GM19043 (cell line): Measurements from ENCODE around the gene SPX.

Source experiments
- ATAC-seq: cut with Tn5 transposase; IDR thresholded peaks from one replicate; pipeline ENCODE4 v1.9.1; 2021; ENCODE audit warnings: low read depth; ENCODE audit not compliant: unreplicated experiment

The SPX gene

GRCh38 chr12:21526053-21526452 is at the start of gene SPX:
Gene SPX (plus strand): TSS chr12:21526296. CDS start chr12:21526473, 177 bp downstream.
- no peak for ATAC-seq

- ATAC-seq: no peak
These were observed 49.1 kb upstream of the SPX start for GRCh38 chr12:21476949-21477348.

- no peak for ATAC-seq
These were observed 47.2 kb upstream of the SPX start for GRCh38 chr12:21478756-21479455.

DNA sequence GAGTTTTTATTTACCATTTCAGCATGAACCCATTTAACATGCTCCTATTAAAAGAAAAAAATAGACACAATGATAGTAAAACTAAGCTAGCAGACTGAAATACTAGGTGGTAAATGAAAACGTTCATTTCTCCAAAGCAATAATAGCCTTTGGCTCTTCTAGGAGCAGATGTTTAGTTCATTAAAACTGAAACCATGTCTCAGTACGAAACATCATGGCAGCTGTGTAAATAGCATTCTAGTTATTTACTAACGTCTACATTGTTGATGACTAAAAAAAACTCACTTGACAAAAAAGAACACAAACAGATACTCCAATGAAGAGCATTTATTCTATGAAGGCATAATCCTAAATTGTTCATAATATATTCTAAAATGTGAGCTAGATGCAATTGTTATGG is 42.6 kb upstream of the SPX start:
- ATAC-seq: no peak

DNA sequence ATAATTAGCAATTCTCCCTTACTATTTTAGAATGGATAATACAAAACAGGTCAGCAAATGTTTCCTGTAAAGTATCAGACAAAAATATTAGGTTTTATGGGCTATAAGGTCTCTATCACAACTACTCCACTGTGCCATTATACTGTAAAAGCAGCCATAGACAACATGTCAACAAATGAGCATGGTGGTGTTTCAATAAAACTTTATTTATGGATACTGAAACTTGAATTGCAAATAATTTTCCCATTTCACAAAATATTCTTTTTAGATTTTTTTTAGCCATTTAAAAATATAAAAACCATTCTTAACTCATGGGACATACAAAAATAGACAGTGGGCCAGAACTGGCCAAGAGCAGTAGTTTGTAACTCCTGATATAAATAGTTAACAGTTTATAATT is 40.1 kb upstream of the SPX start:
- no peak for ATAC-seq

- ATAC-seq: no peak
These were observed 26.3 kb upstream of the SPX start for GRCh38 chr12:21499765-21500164.

DNA sequence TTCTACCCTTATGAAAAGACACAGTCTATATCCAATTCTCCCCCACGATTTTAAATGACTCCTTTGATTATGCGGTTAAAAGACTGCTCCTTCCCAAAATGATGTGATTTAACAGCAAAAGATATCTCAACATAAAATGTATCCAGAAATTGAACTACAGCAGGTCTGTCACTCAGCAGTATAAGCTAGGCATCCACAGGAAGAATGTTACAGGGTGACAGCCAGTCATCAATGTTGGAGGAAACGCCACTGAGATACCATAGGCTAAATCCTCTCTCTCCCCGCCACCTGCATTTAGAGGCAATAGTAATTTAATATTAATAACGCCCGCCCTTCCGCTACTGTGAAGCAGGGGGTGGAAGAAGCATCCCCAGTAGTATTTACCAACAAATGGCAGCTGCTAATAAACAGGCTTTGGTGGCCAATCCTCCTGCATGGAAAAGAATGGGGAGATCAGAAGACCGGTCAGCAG is 25.3 kb upstream of the SPX start:
- peak; percentile 4 for ATAC-seq

DNA sequence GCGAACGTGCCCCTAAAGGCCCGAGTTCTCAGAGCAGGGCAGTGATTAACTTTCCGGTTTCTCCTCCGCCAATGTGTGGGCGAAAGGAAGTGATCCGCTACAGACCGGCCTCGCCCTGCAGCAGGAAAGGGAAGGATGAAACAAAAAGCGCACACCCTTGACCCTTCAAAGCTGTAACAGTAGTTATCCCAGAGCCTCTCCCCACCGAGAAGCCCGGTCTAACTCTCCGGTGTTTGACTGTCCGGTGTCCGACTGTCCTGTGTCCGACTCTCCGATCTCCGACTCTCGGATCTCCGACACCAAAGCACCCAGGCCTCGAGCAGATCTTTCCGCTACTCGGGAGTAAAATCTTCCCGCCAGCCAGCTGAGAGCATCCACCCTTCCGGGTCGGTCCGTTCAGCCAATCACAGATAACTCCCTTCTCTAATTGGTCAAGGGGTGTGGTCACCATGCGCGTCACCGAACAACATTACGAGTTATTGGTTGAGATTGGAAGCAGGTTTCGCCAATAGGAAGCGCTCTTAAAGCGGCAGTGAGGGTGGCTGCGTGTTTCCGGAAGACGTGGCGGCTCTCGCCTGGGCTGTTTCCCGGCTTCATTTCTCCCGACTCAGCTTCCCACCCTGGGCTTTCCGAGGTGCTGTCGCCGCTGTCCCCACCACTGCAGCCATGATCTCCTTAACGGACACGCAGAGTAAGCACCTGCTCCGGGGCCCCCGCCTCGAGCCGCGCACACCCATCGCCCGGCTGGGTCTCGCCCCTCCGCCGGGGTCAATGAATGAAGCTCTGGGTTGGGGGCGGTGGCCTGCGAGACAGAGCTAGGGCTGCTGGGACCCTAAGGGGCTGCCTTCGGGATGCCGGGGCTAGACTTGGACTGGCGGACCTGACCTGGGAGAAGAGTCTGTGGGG is 24.6 kb upstream of the SPX start, which contains the start of the genes GOLT1B and RECQL:
Gene GOLT1B (plus strand): TSS at position 532 of the 906 bp plus-strand sequence. CDS start 135 bp downstream, at position 667.
Gene RECQL (minus strand): TSS at position 378 of the 906 bp plus-strand sequence. CDS start 2,065 bp downstream, outside the sequence.
- ATAC-seq: peak; percentile 98

GRCh38 chr12:21502164-21502496 is 24.0 kb upstream of the SPX start:
- ATAC-seq: no peak

- ATAC-seq: no peak
These were observed 23.2 kb upstream of the SPX start for GRCh38 chr12:21502872-21503271.

- ATAC-seq: no peak
These were observed 20.2 kb upstream of the SPX start for GRCh38 chr12:21505888-21506287.

- ATAC-seq: no peak
These were observed 18.2 kb upstream of the SPX start for GRCh38 chr12:21507849-21508248.

GRCh38 chr12:21509768-21510167 is 16.3 kb upstream of the SPX start:
- ATAC-seq: peak; percentile 91

GRCh38 chr12:21516281-21516680 is 9.8 kb upstream of the SPX start:
- ATAC-seq: no peak

DNA sequence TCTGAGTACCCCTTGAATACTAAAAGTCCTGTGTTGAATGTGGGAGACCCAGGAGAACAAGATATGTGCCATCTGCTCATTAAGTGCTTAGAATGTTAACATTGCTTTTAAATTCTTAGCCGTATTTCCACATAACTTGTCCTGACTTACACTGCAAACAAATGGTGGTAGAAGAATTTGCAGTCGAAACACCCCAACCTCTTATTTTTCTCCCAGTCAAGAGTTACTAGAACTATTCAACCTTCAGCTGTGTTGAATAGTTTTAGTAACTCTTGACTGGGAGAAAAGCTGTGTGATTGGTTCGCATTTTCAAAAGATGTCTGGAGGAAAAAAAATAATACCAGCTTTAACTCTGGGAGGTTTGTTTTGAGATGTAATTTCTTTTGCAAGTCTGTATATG is 7.6 kb upstream of the SPX start:
- ATAC-seq: no peak

DNA sequence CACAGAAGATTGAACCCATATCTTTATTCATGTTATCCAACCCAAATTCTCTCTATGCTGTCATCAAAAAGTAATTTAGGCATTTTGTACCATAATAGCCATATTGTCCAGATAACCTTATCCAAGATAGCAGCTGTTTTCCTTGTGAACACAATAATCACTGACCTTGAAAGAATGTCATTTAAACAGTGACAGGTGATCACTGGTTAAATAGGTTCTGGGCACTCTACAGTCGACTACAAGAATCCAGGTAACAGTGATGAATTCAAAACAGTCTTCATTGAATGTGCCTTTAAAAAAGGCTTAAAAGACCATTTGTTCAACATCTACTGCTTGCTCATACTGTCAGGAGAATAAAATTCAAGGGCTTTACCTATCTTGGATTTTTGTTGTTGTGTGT is 4.6 kb upstream of the SPX start:
- ATAC-seq: no peak

GRCh38 chr12:21523148-21523547 is 2.9 kb upstream of the SPX start:
- no peak for ATAC-seq

- no peak for ATAC-seq
These were observed 737 bp downstream of the SPX start for GRCh38 chr12:21526721-21527345.

DNA sequence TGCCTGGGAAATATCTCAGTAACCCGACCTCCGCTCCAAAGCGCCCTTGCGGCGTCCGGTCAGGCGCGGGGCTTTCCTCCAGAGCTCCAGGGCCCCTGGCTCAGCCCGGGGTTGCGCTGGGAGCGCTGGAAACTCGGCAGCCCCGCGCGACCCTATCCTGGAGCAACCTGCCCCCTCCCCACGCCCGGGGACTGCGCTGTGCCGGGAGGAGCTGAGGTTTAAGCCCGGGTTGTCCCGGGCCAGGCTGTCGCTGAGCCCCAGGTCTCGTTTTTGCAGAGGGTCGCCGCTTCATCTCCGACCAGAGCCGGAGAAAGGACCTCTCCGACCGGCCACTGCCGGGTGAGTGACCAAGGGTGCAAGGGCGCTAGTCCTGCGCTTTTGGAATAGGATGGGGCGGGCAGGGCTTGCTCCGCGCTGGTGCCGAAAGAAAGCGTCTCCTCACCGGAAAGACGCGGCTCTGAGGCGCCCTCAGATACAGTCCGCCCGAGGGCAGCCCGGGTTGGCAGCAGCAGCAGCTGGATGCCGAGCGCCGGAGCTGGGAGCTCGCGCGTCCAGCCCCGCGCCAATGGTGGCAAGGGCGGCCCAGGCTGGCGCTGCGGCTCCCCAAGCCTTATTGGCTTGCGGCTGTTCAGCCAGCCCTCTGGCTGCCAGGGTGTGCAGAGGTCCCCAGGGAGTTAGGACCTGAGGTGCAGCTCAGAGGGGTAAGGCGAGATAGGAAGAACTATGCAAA is 1.5 kb downstream of the SPX start:
- ATAC-seq: peak; percentile 90

DNA sequence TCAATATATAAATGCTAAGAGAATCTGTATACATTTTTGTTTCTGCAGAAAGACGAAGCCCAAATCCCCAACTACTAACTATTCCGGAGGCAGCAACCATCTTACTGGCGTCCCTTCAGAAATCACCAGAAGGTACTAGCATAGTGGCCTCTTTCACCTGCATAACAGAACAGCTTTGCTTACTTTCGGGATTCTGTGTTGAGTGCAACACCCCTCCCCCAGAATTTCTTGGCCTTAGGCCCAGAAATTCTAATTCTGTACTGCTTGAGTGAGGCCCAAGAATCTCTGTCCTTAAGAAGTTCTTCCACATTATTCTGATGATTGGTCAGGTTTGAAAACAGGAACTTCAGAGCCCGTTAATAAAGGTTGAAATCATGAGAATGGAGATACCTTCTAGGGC is 2.9 kb downstream of the SPX start:
- ATAC-seq: no peak
